Brain microvascular endothelial cell (primary cell): Measurements from ENCODE around the gene NRP1.

ENCODE experiments used
- DNase-seq: peaks from one replicate; pipeline ENCODE4 v3.0.0-alpha.2; 2020
- H3K27ac ChIP-seq: fragments of 250-450 bp; sonication (Bioruptor Pico); 2 replicates; pipeline ENCODE4 v1.5.1; 2020; ENCODE audit warnings: mild to moderate bottlenecking, moderate library complexity
- H3K27me3 ChIP-seq: fragments of 250-450 bp; sonication (Bioruptor Pico); replicated peaks from 2 replicates; pipeline ENCODE4 v1.5.1; 2020; ENCODE audit warnings: mild to moderate bottlenecking
- H3K36me3 ChIP-seq: fragments of 250-450 bp; sonication (Bioruptor Pico); replicated peaks from 2 replicates; pipeline ENCODE4 v1.5.1; 2020; ENCODE audit warnings: mild to moderate bottlenecking
- H3K4me3 ChIP-seq: 2 replicates; pipeline ENCODE4 v1.5.1; 2011; ENCODE audit warnings: low read depth, mild to moderate bottlenecking, control low read depth, low read length, moderate library complexity
- in situ Hi-C: cut with HindIII; loops from 2 replicates; pipeline ENCODE4 v1.10.0; 2017; ENCODE audit warnings: low sequenced_read_pairs, low pct_ligation_motif_present
- TF ChIP-seq, protein P1 (sequence below): IDR thresholded peaks from 2 replicates; pipeline ENCODE4 v1.5.1; 2011; ENCODE audit warnings: low read depth, mild to moderate bottlenecking, moderate library complexity, low read length, control low read depth, inconsistent platforms; ENCODE audit errors: missing control alignments

NRP1 gene

GRCh38 chr10:33325929-33326328, 8.5 kb downstream of the NRP1 start:
- peaks cover 51% of the 10 kb centered on the region for H3K36me3 ChIP-seq
- in situ Hi-C loops: no loop called here

DNA sequence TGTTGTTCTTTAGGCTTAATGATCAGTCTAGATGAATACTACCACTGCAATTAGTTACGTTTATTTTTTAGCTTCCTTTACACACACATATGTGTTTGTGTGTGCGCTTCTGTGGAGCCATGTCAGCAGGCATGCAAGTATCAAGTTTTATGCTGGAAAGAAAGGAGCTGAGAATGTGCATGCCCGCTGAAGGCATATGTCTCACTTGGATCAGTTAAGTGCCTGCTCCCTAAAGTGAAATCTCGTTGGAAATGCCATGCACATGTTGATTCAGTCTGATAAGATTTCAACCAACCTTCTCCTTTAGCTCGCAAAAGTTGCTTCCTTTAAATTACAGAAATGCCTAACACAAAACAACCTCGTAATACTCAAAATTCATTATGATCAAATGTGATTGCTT, 10.7 kb downstream of the NRP1 start:
- Histone ChIP-seq H3K27me3 (no peaks in the 10 kb centered on the region), H3K36me3 (peaks cover 41% of the 10 kb centered on the region), H3K27ac (no peak overlapping the region), H3K4me3 (no peak overlapping the region)
- TF ChIP-seq, protein P1, sequence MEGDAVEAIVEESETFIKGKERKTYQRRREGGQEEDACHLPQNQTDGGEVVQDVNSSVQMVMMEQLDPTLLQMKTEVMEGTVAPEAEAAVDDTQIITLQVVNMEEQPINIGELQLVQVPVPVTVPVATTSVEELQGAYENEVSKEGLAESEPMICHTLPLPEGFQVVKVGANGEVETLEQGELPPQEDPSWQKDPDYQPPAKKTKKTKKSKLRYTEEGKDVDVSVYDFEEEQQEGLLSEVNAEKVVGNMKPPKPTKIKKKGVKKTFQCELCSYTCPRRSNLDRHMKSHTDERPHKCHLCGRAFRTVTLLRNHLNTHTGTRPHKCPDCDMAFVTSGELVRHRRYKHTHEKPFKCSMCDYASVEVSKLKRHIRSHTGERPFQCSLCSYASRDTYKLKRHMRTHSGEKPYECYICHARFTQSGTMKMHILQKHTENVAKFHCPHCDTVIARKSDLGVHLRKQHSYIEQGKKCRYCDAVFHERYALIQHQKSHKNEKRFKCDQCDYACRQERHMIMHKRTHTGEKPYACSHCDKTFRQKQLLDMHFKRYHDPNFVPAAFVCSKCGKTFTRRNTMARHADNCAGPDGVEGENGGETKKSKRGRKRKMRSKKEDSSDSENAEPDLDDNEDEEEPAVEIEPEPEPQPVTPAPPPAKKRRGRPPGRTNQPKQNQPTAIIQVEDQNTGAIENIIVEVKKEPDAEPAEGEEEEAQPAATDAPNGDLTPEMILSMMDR: no peak
- in situ Hi-C loops: no loop called here
- no peak for DNase-seq

More at GRCh38 chr10:33325929-33326328, 8.5 kb downstream of the NRP1 start:
- no peak for DNase-seq
- H3K4me3 ChIP-seq: no peak overlapping the region
- TF ChIP-seq, protein P1: no peak
- H3K27me3 ChIP-seq: no peaks in the 10 kb centered on the region
- H3K27ac ChIP-seq: no peak overlapping the region

DNA sequence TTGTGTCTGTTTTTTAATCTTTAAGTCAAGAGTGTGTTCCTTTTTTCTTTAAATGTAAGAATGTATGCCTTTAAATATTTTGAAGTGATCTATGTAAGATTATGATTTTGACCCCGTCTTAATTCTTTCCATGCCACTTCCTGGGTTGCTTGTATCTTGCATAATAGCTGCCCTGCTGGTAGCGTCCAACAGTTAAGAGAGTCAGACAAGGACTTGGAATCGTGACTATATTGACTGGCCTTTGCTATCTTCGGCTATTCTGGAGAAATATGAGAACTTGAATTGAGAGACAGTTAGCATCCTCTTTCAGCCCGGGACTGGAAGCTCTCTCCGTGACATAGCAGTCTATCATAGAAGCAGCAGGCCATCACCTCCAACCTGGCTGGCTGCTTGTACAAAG, 13.0 kb downstream of the NRP1 start:
- DNase-seq: no peak
- Histone ChIP-seq H3K4me3 (no peak overlapping the region), H3K36me3 (peaks cover 52% of the 10 kb centered on the region), H3K27ac (no peak overlapping the region), H3K27me3 (no peaks in the 10 kb centered on the region)
- in situ Hi-C loops: no loop called here
- TF ChIP-seq, protein P1: no peak

DNA sequence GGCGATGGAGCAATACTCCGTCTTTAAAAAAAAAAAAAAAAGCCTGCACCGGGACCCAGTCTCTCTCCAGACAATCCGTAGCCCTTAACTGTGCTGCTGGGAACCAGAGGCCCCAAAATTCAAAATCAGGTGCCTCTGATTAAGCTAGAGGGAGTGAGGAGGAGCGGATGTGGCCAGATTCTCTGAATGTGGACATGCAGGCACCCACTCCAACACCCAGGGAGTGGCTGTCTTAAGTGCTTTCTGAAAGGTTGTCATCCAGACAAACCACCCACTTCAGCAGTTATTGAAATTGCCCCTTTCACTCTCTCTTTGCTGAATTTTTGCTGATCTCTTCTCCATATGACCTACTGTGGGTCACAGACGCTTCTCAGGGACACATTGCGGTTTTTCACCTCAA, 14.2 kb downstream of the NRP1 start:
- H3K27me3 ChIP-seq: no peaks in the 10 kb centered on the region
- TF ChIP-seq, protein P1: no peak
- in situ Hi-C loops: no loop called here
- no peak overlapping the region for H3K27ac ChIP-seq
- peaks cover 48% of the 10 kb centered on the region for H3K36me3 ChIP-seq
- H3K4me3 ChIP-seq: no peak overlapping the region
- DNase-seq: no peak

GRCh38 chr10:33315891-33316290, 18.6 kb downstream of the NRP1 start:
- TF ChIP-seq, protein P1: no peak
- Histone ChIP-seq H3K27me3 (no peaks in the 10 kb centered on the region), H3K27ac (no peak overlapping the region), H3K4me3 (no peak overlapping the region), H3K36me3 (peaks cover 40% of the 10 kb centered on the region)
- no peak for DNase-seq
- in situ Hi-C loops: no loop called here

GRCh38 chr10:33314811-33315561, 19.5 kb downstream of the NRP1 start:
- Histone ChIP-seq H3K27ac (no peak overlapping the region), H3K36me3 (peaks cover 38% of the 10 kb centered on the region), H3K27me3 (no peaks in the 10 kb centered on the region), H3K4me3 (no peak overlapping the region)
- TF ChIP-seq, protein P1: no peak
- no peak for DNase-seq
- in situ Hi-C loops: no loop called here
